Measurements from ENCODE around the gene C6orf89. TPM values are rescaled to one million over a fixed set of nuclear protein-coding genes. Genes with fewer than 3 reads are reported as not detected.

The C6orf89 gene
- total RNA-seq, 1 donor from 2014 or later: 54.7 TPM

- intact Hi-C loops (cut with DNase I): no loop called here
- no peaks in the 10 kb centered on the region for H3K9me3 ChIP-seq
- ATAC-seq: peak; percentile 84
- H3K36me3 ChIP-seq: no peaks in the 10 kb centered on the region
- no peaks in the 10 kb centered on the region for H3K27me3 ChIP-seq (ENCODE audit: low read depth)
- H3K4me3 ChIP-seq: peak overlapping the region; percentile 41
- H3K4me1 ChIP-seq: peaks cover 32% of the 10 kb centered on the region
- H3K27ac ChIP-seq: peak overlapping the region; percentile 11
- peak; percentile 80 for DNase-seq
- TF ChIP-seq CTCF (IDR thresholded peaks at IDR 0.05): no peak
Observed at GRCh38 chr6:36848658-36849441, 36.9 kb upstream of the C6orf89 start.

GRCh38 chr6:36850021-36850420 lies 35.7 kb upstream of the C6orf89 start:
- intact Hi-C loops (cut with DNase I): loop anchor here (5.0 kb wide), 1 partner anchor 83 kb away; no protein-coding TSS in a partner anchor
- Histone ChIP-seq H3K36me3 (peaks cover 5% of the 10 kb centered on the region), H3K4me1 (peaks cover 32% of the 10 kb centered on the region), H3K27ac (no peak overlapping the region), H3K27me3 (ENCODE audit: low read depth) (no peaks in the 10 kb centered on the region), H3K4me3 (no peak overlapping the region), H3K9me3 (no peaks in the 10 kb centered on the region)
- no peak for TF ChIP-seq CTCF (IDR thresholded peaks at IDR 0.05)
- no peak for DNase-seq
- no peak for ATAC-seq

GRCh38 chr6:36851149-36851614 lies 34.6 kb upstream of the C6orf89 start:
- Histone ChIP-seq H3K4me3 (no peak overlapping the region), H3K27ac (no peak overlapping the region), H3K4me1 (peaks cover 32% of the 10 kb centered on the region), H3K36me3 (peaks cover 16% of the 10 kb centered on the region), H3K9me3 (no peaks in the 10 kb centered on the region), H3K27me3 (ENCODE audit: low read depth) (no peaks in the 10 kb centered on the region)
- peak; percentile 40 to 49 for ATAC-seq
- intact Hi-C loops (cut with DNase I): loop anchor here (5.0 kb wide), 1 partner anchor 84 kb away; no protein-coding TSS in a partner anchor
- TF ChIP-seq CTCF (IDR thresholded peaks at IDR 0.05): peak; percentile 78
- DNase-seq: no peak

GRCh38 chr6:36851626-36852025 lies 34.1 kb upstream of the C6orf89 start:
- no peaks in the 10 kb centered on the region for H3K27me3 ChIP-seq (ENCODE audit: low read depth)
- peaks cover 19% of the 10 kb centered on the region for H3K36me3 ChIP-seq
- intact Hi-C loops (cut with DNase I): loop anchor here (5.0 kb wide), 1 partner anchor 84 kb away; no protein-coding TSS in a partner anchor
- H3K4me3 ChIP-seq: no peak overlapping the region
- H3K27ac ChIP-seq: no peak overlapping the region
- ATAC-seq (no peak), DNase-seq (no peak)
- H3K9me3 ChIP-seq: no peaks in the 10 kb centered on the region
- TF ChIP-seq CTCF (IDR thresholded peaks at IDR 0.05): no peak
- H3K4me1 ChIP-seq: peaks cover 32% of the 10 kb centered on the region

GRCh38 chr6:36852481-36853147 lies 33.1 kb upstream of the C6orf89 start:
- ATAC-seq (no peak), DNase-seq (no peak)
- intact Hi-C loops (cut with DNase I): loop anchor here (5.0 kb wide), 1 partner anchor 85 kb away; no protein-coding TSS in a partner anchor
- Histone ChIP-seq H3K36me3 (peaks cover 19% of the 10 kb centered on the region), H3K9me3 (no peaks in the 10 kb centered on the region), H3K27me3 (ENCODE audit: low read depth) (no peaks in the 10 kb centered on the region), H3K27ac (peak overlapping the region; percentile 37), H3K4me1 (peaks cover 32% of the 10 kb centered on the region), H3K4me3 (no peak overlapping the region)
- no peak for TF ChIP-seq CTCF (IDR thresholded peaks at IDR 0.05)
